Measurements from ENCODE around the gene PIK3R1.
A peak's percentile ranks its signal among the peaks of the same experiment; 100 is the strongest.

DNA sequence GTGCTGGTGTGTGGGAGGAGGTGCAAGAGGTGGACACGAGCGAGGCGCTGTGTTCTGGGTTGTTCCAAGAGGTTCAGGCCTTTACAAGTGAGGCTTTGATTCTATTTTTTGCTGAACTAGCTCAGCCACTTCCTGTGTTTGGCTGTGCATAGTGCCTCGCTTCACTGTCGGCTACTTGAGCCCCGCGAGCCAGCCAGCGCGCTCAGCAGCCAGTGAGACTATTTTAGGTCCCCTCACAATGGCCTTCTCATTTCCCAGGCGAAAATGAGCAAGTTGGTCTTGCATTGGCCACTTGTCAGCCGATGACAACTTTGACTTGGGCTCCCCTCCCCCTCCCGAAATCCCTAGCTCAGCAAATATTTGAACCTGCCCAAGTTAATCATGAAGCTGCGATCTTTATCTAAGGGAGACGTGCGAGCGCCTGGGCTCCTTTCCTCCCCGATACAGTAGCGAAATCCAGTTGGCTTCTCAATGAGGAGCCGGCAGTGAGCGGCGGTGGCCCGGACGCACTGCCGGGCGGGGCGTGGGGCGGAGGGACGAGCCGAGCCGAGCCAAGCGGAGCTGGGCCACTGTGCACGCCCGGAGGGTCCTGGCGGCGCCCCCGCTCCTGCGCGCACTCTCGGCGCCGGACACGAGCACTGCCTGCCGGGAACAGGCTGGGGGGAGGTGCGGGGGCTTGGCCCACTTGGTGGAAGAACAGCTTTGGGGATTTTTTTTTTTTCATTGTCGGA is 72.6 kb downstream of the PIK3R1 start:
- peak; percentile 20 to 78 for TF ChIP-seq POLR2A (IDR thresholded peaks at IDR 0.05)
- TF ChIP-seq, protein P1, sequence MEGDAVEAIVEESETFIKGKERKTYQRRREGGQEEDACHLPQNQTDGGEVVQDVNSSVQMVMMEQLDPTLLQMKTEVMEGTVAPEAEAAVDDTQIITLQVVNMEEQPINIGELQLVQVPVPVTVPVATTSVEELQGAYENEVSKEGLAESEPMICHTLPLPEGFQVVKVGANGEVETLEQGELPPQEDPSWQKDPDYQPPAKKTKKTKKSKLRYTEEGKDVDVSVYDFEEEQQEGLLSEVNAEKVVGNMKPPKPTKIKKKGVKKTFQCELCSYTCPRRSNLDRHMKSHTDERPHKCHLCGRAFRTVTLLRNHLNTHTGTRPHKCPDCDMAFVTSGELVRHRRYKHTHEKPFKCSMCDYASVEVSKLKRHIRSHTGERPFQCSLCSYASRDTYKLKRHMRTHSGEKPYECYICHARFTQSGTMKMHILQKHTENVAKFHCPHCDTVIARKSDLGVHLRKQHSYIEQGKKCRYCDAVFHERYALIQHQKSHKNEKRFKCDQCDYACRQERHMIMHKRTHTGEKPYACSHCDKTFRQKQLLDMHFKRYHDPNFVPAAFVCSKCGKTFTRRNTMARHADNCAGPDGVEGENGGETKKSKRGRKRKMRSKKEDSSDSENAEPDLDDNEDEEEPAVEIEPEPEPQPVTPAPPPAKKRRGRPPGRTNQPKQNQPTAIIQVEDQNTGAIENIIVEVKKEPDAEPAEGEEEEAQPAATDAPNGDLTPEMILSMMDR (IDR thresholded peaks at IDR 0.05) = peak in 3 of 6 experiments; percentile 4 to 10 (median 5)
